ENCODE results near the gene ZFP64. TPM values are rescaled to one million over a fixed set of nuclear protein-coding genes. Genes with fewer than 3 reads are reported as not detected.
"Not testable (repeated sequence)": the region's sequence is repeated elsewhere in the genome, so short reads cannot be mapped to it uniquely, and the experiment has no call there.

ZFP64 gene
- total RNA-seq, 1 donor from 2014 or later, result 17.0 TPM

DNA sequence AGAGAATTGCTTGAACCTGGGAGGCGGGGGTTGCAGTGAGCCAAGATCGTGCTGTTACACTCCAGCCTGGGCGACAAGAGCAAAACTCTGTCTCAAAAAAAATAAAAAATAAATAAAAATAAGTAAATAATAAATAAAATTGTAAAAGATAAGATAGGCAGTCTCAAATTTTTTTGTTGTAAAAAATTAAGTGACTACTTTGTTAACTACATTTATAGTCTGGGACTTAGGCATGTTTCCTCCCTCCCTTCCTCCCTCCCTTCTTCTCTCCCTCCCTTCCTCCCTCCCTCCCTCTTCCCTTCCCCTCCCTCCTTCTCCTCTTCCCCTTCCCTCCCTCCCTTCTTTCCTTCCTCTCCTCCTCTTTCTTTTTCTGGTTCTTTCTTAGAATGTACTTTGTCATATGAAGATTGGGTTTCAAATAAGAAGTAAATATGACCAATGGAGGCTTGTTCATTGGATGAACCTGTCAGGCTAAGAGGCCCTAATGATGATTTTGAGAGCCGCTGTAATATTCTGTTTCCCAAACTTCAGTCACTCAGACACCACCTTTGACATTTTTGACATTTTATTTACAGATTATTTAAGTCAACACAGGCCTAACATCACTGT lies 24.2 kb downstream of the ZFP64 start:
- DNase-seq (ENCODE audit: low spot score) (no peak), ATAC-seq (no peak)
- intact Hi-C loops (cut with DNase I), result no loop called here

DNA sequence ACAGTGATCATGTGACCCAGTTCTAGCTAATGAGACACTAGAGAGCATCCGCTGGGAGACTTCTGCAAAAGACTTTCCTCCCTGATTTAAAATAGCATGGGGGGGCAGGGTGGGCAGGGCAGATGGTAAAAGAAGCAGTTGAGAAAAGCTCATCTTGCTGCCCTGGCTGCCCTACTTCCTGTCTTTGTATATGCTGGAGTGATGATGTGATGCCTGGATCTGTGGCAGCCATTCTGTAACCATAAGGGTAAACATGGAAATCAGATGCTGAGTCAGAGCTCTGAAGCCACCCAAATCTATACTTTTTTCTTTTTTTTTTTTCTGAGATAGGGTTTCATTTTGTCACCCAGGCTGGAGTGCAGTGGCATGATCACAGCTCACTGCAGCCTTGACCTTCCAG lies 25.4 kb downstream of the ZFP64 start:
- DNase-seq (ENCODE audit: low spot score), result no peak
- ATAC-seq, result no peak
- intact Hi-C loops (cut with DNase I), result no loop called here

DNA sequence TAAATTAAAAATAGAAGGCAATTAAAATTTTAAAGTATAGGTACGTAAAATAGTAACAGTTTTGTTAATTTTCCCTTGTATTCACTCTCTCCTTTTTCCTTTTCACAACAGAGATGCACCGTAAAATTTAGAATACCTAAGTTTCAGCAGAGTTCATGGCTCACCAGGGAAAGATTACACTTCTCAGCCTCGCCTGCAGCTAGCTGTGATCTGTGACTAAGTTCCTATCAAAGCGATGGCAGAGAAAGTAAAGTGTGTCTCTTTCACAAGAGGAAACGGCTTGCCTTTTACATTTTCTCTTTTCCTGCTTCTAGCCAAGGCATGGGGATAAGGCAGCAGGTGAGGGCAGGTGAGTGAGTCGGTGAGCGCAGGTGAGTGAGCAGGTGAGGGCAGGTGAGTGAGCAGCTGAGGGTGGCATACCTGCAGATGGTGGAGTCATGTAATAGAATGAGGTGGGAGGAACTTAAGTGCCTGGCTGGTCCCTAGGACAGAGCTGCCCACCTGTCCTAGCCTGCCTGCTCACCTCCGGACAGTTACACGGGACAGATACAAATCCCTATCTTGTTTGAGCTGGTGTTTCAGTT lies 30.9 kb downstream of the ZFP64 start:
- no peak for ATAC-seq

DNA sequence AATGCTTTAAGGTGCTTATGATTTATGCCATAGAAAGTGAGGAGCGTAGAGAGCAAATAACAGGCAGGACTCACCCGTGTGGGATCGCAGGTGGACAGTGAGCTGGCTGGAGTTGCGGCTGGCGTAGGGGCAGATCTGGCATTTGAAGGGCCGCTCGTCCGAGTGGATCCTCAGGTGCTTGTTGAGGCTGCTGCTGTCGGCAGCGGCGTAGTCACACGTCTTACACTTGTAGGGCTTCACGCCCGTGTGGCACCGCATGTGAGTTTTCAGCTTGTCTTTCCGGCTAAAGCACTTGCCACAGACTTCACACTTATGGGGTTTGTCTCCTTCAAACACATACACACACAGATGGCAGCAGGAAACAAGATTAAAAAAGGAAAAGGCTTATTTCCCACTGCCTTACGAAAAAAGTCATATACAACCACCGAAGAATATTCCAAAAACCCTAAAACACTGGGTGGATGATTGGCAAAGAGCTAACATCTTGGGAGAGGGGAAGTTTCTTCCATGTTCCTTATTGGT lies 31.5 kb downstream of the ZFP64 start:
- ATAC-seq (no peak), DNase-seq (ENCODE audit: low spot score) (no peak)
- intact Hi-C loops (cut with DNase I), result no loop called here

More for the DNA sequence above, 30.9 kb downstream of the ZFP64 start:
- DNase-seq (ENCODE audit: low spot score), result no peak
- intact Hi-C loops (cut with DNase I), result no loop called here

DNA sequence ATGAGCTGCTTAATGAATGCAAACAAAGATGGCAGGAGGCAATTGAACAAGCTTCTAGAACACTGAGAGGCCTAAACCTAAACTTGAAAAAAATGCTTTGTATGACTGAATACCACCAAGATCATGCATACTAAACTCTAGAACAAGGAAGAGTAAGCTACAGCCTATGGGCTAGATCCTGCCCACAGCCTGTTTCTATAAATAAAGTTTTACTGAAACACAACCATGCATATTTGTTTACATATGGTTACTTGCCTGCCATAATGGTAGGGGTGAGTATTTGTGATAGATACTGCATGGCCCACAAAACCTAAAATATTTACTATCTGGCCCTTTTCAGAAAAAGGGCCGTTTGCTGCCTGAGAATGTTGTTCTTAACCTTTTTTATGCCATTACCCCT lies 37.0 kb downstream of the ZFP64 start:
- no peak for ATAC-seq
- no peak for DNase-seq (ENCODE audit: low spot score)
- intact Hi-C loops (cut with DNase I), result no loop called here

DNA sequence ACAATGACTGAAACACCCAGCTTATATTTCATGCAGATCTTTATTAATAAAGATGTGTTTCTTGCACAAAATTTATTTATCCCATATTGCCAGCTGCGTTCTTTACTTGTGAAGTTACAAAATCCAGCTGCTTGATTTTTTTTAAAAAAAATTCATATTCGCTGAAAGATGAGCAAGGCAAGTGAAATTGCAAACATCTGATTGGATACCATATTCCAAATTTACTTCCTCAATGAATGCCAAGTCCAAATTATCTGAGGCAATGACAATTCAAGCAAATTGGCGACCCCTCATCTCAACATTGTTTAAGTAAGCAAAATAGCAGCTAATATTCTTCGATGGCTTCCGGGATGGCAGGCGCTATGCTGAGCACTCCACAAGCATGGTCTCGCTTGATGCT lies 37.7 kb downstream of the ZFP64 start:
- no peak for DNase-seq (ENCODE audit: low spot score)
- intact Hi-C loops (cut with DNase I), result no loop called here
- no peak for ATAC-seq

DNA sequence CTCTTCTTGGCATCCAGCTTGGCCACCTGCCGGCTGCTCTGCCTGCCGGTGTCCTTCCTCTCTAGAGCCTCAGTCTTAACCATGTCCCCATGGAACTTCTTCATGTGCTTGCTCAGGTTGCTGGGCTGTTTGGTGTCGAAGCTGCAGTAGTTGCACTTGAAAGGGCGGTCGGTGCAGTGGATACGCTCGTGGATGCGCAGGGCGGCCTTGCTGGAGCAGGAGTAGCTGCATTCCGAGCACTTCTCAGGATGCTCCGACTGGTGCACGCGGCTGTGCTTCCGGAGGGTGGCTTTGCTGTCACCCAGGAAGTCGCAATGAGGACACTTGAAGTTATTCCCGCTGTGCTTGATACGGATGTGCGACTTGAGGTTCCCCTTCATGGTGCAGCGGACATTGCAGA lies 38.7 kb downstream of the ZFP64 start:
- ATAC-seq, result no peak
- DNase-seq (ENCODE audit: low spot score), result no peak
- intact Hi-C loops (cut with DNase I), result no loop called here

DNA sequence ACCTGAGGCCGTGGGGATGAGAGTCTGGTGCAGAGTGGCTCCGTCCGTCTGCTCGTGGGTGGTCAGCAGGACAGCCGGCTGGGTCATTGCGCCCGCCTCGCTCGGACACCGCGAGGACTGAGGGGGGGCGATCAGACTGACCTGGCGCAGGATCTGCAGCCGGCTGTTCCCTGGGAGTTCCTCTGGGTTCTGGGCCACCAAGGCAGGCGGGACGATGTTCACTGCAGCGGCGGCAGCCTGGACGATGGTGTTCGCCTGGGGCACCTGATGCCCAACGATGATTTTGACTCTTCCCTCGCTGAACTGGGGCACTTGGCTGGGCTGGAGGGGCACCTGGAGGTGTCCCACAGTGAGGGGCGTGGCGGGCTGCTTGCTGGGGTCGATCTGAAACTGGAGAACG lies 39.2 kb downstream of the ZFP64 start:
- DNase-seq (ENCODE audit: low spot score), result no peak
- intact Hi-C loops (cut with DNase I), result no loop called here
- ATAC-seq, result no peak

DNA sequence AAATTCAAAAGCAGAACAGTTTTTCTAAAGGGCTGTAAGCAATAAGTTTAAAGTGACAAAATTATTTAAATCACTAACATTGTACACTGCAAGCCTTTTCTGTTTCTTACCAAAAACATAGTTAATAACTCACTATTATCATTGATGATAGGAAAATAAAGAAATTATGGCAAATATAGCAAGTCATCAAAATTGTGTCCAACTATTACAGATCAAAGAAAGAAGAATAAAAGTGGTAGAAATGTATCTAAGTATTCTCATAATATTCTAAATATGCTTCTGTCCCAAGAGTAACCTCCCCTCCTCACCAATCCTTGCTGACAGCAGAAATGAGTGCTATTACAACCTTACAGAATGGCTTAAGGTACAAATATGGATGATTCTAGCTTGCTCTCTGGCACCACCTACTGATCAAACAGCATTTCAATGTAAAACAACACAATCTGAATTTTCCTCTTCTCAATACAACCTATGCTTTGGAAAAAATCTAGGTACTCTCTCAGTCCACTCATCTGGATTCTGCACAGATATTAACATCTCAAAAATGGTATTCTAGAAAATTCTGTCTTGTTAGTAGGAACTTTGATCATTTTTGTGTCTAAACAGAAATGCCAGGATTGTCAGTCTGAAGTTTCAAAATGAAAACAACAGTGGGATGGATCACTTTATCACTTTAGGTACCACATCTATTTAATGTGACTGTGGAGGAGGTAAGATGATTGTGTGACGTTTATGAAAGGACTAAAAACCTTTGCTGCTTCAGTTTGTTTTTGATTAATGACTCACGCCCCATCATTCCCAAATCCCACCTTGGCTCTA lies 40.9 kb downstream of the ZFP64 start:
- DNase-seq (ENCODE audit: low spot score) (no peak), ATAC-seq (no peak)
- intact Hi-C loops (cut with DNase I), result no loop called here

DNA sequence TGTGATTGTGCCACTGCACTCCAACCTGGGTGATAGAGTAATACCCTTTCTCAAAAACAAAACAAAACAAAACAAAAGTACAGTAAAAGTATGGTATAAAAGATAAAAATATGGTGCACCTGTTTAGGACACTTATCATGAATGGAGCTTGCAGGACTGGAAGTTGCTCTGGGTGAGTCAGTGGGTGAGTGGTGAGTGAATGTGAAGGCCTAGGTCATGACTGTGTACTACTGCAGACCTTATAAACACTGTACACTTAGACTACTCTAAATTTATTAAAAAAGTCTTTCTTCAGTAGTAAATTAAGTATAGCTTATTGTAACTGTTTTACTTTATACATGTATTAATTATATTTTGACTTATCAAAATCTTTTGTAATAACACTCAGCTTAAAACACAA lies 46.0 kb downstream of the ZFP64 start:
- ATAC-seq (no peak), DNase-seq (ENCODE audit: low spot score) (no peak)
- intact Hi-C loops (cut with DNase I), result no loop called here

DNA sequence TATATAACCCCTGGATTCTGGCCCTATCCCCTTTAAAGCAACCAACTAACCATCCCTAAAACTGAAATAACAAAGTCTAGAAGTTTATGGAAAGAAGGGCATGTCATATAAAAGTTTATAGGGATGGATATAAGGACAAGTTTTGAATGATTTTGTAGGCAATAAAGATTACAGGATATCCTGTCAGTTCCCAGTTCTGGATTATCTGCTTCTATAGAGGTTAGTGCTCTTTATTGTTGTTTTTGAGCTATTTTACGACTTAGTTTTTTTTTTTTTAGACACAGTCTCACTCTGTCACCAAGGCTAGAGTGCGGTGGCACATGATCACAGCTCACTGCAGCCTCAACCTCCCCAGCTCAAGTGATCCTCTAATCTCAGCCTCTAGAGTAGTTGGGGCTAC lies 48.3 kb downstream of the ZFP64 start:
- DNase-seq (ENCODE audit: low spot score) (no peak), ATAC-seq (no peak)
- intact Hi-C loops (cut with DNase I), result no loop called here

DNA sequence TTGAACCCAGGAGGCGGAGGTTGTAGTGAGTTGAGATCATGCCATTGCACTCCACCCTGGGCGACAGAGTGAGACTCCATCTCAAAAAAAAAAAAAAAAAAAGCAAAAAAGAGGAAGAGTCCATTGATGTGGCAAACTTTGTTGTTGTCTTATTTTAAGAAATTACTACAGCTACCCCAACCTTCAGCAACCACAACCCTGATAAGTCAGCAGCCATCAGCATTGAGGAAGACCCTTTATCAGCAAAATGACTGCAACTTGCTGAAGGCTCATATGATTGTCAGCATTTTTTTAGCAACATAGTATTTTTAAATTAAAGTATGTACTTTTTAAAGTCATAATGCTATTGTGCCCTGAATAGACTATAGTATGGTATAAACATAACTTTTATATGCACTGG lies 48.8 kb downstream of the ZFP64 start:
- no peak for DNase-seq (ENCODE audit: low spot score)
- ATAC-seq, result no peak
- intact Hi-C loops (cut with DNase I), result no loop called here

DNA sequence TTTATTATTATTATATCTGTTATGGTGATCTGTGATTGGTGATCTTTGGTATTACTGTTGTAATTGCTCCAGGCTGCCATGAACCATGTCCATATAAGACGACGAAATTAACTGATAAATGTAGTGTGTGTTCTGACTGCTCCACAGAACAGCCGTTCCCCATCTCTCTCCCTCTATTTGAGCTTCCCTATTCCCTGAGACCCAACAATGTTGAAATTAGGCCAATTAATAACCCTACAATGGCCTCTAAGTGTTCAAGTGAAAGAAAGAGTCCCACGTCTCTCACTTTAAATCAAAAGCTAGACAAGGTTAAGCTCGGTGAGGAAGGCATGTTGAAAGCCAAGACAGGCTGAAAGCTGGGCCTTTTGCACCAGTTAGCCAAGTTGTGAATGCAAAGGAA lies 51.6 kb downstream of the ZFP64 start:
- intact Hi-C loops (cut with DNase I), result no loop called here

DNA sequence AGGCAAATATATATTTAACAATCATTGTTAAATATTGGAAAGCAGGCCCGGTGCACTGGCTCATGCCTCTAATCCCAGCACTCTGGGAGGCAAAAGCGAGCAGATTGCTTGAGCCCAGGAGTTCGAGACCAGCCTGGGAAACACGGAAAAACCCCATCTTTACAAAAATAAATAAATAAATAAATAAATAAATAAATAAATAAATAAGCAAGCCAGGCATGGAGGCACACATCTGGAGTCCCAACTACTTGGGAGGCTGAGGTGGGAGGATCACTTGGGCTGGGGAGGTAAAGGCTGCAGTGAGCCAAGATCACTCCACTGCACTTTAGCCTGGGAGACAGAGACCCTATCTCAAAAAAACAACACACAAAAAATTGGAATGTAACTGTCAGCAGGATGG lies 53.7 kb downstream of the ZFP64 start:
- ATAC-seq, result no peak
- no peak for DNase-seq (ENCODE audit: low spot score)
- intact Hi-C loops (cut with DNase I), result no loop called here

More for the DNA sequence above, 51.6 kb downstream of the ZFP64 start:
- ATAC-seq (no peak), DNase-seq (ENCODE audit: low spot score) (no peak)

DNA sequence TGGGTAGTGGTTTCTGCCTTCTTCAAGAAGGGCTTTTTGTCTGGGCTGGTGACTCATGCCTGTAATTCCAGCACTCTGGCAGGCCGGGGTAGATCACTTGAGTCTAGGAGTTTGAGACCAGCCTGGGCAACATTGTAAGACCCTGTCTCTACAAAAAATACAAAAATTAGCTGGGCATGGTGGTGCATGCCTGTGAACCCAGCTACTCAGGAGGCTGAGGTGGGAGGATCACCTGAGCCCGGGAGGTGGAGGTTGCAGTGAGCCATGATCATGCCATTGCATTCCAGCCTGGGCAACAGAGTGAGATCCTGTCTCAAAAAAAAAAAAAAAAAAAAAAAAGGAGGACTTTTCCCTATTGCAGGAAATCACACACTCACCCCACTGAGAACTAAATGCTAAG lies 57.9 kb downstream of the ZFP64 start:
- intact Hi-C loops (cut with DNase I); ATAC-seq; DNase-seq (ENCODE audit: low spot score): not testable (repeated sequence)

DNA sequence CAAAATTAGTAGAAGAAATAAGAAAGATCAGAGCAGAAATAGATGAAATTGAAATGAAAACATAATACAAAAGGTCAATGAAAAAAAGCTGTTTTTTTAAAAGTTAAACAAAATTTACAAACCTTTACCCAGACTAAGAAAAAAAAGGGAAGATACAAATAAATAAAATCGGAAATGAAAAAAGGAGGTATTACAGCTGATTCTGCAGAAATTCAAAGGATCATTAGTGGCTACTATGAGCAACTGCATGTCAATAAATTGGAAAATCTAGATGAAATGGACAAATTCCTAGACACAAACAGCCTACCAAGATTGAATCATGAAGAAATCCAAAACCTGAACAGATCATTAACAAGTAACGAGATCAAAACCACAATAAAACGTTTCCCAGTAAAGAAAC lies 59.2 kb downstream of the ZFP64 start:
- intact Hi-C loops (cut with DNase I), result no loop called here
- ATAC-seq (no peak), DNase-seq (ENCODE audit: low spot score) (no peak)

DNA sequence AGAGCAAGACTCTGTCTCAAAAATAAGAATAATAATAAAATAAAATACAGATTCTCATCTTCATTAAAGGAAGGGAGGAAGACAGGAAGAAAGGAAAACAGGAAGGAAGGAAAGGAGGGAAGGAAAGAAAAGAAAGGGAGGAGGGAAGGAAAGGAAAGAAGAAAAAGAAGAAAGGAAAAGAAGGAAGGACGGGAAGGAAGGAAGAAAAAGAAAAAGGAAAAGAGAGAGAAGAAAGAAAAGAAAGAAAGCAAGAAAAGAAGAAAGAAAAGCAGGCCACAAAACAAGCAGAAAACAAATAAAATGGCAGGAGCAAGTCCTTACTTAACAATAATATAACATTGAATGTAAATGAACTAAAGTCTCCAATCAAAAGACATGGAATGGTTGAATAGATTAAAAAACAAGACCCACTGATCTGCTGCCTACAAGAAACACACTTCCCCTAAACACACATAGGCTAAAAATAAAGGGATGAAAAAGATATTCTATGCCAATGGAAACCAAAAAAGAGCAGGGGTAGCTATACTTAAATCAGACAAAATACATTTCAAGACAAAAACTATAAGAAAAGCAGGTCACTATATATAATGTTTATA lies 60.4 kb downstream of the ZFP64 start:
- ATAC-seq (no peak), DNase-seq (ENCODE audit: low spot score) (no peak)
- intact Hi-C loops (cut with DNase I), result no loop called here

DNA sequence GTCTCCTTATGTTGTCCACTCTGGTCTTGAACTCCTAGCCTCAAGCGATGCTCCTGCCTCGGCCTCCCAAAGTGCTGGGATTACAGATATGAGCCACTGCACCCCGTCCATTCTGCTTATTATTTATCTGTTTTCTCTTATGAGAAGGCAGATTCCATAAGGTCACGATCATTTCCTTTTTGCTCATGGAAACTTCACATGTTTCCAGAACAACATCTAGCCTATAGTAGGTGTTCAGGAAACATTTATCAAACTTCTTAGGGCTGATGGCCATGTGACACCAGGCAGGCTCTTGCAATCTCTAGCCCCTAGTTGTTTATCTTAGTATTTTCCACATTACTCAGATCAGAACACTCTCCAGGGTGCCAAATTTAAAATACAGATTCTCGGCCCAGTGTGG lies 61.2 kb downstream of the ZFP64 start:
- intact Hi-C loops (cut with DNase I), result no loop called here
- no peak for ATAC-seq
- DNase-seq (ENCODE audit: low spot score), result no peak

DNA sequence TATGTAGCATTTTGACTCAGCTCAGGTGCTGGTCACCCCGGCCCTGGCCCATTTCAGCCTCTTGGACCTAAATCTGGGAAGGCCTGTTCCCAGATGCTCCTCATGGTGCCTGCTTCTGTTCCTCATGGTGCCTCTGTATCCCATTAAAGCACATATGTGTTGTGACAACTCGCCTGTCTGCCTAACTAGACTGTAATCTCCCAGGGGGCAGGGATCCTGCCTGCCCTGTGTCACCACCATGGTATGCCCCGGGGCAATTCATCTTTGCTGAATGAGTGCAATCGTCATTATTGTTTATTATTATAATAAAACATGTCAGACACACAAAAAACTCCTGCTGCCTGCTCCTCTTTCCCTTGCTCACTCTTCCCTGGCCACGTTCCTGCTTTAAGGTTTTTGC lies 62.0 kb downstream of the ZFP64 start:
- DNase-seq (ENCODE audit: low spot score), result no peak
- ATAC-seq, result no peak
- intact Hi-C loops (cut with DNase I), result no loop called here

DNA sequence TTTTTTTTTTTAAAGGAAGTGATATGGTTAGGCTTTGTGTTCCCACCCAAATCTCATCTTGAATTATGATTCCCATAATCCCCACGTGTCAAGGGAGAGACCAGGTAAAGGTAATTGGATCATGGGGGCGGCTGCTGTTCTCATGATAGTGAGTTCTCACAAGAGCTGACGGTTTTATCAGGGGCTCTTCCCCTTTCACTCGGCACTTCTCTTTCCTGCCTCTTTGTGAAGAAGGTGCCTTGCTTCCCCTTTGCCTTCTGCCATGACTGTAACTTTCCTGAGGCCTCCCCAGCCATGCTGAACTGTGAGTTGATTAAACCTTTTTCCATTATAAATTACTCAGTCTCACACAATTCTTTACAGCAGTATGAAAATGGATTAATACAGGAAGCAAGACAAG lies 64.3 kb downstream of the ZFP64 start:
- ATAC-seq, result no peak
- intact Hi-C loops (cut with DNase I), result no loop called here
- DNase-seq (ENCODE audit: low spot score), result no peak

Measured in sciatic nerve (tissue), 2 donors.